HK-2 (cell line): ENCODE data around the gene HACE1.
"Not testable (repeated sequence)": the region's sequence is repeated elsewhere in the genome, so short reads cannot be mapped to it uniquely, and the experiment has no call there.

ENCODE experiments used
- DNase-seq: peaks from one replicate; pipeline ENCODE4 v3.0.0-alpha.2; 2018; ENCODE audit not compliant: unreplicated experiment

Gene HACE1, protein sequence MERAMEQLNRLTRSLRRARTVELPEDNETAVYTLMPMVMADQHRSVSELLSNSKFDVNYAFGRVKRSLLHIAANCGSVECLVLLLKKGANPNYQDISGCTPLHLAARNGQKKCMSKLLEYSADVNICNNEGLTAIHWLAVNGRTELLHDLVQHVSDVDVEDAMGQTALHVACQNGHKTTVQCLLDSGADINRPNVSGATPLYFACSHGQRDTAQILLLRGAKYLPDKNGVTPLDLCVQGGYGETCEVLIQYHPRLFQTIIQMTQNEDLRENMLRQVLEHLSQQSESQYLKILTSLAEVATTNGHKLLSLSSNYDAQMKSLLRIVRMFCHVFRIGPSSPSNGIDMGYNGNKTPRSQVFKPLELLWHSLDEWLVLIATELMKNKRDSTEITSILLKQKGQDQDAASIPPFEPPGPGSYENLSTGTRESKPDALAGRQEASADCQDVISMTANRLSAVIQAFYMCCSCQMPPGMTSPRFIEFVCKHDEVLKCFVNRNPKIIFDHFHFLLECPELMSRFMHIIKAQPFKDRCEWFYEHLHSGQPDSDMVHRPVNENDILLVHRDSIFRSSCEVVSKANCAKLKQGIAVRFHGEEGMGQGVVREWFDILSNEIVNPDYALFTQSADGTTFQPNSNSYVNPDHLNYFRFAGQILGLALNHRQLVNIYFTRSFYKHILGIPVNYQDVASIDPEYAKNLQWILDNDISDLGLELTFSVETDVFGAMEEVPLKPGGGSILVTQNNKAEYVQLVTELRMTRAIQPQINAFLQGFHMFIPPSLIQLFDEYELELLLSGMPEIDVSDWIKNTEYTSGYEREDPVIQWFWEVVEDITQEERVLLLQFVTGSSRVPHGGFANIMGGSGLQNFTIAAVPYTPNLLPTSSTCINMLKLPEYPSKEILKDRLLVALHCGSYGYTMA

GRCh38 chr6:104859225-104860146, at the start of gene HACE1:
TSS of gene HACE1 (minus strand) at chr6:104859919. CDS start at chr6:104859642, 277 bp downstream.
- DNase-seq: peak; percentile 89

DNA sequence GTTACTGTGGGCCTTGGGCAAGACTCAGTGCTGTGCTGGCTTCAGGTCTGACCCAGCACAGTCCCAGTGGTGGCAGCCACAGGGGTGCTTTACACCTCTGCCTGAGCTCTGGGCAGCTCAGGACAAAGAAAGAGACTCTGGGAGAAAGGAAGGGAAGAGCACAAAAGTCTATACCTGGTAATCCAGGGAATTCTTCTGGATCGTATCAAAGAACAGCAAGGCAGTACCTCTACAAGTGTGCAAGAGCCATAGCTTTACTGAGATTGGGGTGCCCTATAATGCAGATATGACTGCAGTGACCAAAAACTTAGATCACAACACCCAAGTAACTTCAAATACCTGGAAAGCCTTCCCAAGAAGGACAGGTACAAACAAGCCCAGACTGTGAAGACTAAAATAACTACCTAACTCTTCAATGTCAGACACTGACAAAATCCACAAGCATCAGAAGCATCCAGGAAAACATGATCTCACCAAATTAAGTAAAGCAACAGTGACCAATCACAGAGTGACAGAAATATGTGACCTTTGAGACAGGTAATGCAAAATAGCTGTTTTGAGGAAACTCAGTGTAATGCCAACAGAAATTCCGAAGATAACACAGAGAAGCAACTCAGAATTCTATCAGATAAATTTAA, 49.3 kb upstream of the HACE1 start:
- DNase-seq: no peak

DNA sequence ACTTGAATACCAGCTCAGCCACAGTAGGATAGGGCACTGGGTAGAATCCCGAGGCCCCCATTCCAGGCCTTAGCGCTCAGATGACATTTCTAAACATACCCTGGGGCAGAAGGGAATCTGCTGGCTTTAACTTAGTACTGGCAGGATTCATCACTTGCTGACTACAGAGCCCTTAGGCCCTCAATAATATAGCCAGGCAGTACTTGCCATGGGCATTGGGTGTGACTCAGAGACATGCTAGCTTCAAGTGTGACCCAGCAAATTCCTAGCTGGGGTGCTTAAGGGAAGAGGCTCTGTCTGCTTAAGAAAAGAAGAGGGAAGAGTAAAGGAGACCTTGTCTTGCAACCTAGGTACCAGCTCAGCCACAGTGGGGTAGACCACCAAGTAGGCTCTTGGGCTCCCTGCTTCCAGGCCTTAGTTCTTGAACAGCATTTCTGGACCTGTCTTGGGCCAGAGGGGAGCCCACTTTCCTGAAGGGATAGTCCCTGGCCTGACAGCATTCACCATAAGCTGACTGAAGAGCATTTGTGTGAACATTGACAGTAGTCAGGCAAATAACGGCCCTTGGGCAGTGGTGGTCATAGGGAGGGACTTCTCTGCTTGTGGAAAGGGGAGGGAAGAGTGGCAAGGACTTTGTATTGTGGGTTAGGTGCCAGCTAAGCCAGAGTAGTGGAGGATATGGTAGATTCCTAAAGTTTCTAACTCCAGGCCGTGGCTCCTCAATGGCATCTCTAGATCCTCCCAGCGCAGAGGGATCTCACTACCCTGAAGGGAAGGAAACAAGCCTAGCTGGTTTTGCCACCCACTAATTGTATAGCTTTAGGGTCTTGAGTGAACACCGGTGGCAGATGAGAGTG, 48.5 kb upstream of the HACE1 start:
- DNase-seq: no peak

DNA sequence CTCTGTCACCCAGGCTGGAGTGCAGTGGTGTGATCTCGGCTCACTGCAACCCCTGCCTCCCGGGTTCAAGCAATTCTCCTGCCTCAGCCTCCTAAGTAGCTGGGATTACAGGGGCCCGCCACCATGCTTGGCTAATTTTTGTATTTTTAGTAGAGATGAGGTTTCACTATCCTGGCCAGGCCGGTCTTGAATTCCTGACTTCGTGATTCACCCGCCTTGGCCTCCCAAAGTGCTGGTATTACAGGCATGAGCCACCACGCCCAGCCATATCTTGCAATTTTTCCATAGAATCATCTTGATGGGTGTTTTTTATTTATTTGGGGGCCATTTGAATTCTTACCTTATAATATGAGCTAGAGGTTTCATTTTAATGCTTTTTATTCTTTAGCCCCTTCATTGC, 39.2 kb upstream of the HACE1 start:
- DNase-seq: not testable (repeated sequence)

GRCh38 chr6:104896914-104897313, 37.2 kb upstream of the HACE1 start:
- no peak for DNase-seq

- no peak for DNase-seq
Measured at GRCh38 chr6:104888066-104888465, 28.3 kb upstream of the HACE1 start.

DNA sequence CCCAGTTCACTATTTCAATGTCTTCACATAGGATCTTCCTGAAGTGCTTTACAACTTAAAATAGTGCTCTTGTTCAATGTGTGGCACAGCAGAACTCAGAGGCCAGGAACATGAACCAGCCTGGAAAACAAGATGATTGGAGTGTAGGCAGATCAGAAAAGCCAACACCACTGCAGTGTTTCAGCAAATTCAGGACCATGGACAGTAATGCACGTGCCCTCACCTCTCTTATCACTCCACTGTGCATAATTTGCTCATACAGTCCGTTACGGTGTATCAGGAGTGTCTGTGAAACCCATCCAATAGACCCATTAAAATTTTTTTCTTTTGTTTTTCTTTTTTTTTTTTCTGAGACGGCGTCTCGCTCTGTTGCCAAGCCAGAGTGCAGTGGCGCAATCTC, 27.6 kb upstream of the HACE1 start:
- DNase-seq: no peak

- no peak for DNase-seq
Measured at GRCh38 chr6:104885518-104886043, 25.9 kb upstream of the HACE1 start.

- no peak for DNase-seq
Measured at GRCh38 chr6:104884867-104885517, 25.3 kb upstream of the HACE1 start.

DNA sequence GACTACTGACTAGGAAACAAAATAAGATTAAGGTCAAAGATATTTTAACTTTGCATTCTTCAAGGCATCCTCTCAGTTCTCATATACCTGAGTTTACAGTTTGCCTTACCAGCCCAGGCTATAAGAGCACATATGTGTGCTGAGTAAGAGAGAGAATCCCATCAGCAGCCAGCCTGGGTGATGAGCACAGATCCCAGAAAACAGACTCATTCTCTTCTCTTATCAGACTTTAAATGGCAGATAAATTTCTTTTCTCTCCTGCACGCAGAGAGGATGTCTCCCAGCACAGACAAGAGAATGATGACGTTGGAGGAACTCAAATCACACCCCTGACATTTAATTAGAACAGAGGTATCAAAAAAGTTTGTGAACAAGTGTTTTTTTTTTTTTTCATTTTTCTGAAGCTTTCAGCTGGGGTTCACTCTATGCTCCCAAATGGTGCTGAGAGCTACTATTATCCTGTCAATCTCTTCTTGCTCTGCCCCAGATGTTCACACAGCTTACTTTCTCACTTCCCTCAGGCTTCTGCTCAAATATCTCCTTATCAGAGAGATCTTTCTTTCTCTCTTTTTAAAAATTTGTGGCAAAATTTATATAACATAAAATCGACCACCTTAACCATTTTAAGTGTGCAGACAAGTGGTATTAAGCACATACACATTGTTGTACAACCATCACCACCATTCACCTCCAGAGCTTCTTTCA, 22.4 kb upstream of the HACE1 start:
- DNase-seq: no peak

DNA sequence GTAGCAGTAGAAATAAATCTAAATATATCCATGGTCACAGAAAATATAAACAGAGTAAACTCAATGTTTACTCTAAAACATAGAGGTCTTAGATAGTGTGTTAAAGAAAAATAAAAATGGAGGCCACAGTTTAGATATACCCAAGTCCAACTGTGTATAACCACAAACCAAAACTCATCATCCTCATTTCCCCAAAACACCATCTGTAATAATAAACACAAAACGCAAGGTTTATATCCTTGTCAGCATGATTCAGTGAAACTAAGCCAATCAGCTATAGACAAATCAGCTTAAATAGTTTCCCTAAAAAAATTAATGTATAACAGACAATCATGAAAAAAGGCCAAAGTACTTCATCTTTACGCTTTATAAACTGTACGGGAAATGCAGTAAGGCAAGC, 2.7 kb upstream of the HACE1 start:
- no peak for DNase-seq

DNA sequence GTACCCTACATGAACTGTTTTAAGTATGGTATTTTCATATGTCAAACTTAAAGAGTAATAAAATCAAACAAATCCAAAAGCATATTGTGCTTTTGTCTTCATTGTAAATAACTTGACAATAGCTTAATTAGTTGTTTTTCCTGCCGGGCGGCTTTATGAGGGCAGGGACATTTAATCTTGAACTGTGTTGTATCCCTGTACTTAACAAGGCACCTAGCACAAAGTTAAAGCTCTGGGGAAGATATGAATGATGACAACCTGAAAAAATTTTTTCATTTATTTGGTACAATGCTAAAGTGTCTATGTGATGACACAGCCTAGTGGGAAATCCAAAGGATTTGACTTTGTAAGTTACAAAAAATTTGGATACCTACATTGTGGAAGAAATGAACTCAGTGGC, 502 bp upstream of the HACE1 start:
- no peak for DNase-seq

DNA sequence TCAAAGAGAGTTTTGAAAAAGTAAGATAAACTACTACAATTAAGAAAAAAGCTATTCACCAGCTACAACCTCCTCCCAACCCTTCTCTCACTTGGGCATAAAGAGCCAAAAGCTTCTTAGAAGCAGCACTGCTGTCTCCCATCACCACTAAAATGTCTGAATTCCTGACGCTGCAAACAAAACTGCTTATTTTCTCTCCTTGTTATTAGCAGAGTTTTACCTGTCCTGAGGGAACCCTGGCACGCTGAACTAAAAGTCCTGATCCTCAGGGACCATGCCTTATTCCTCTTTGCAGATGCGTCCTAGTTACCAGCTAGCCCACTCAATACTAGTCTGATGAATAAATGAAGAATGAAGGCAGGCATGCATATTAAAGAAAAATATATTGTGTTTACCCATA, 1.1 kb downstream of the HACE1 start:
- no peak for DNase-seq

GRCh38 chr6:104855507-104855906, 4.2 kb downstream of the HACE1 start:
- DNase-seq: no peak

- not testable (repeated sequence) for DNase-seq
Measured at GRCh38 chr6:104847721-104848120, 12.0 kb downstream of the HACE1 start.

GRCh38 chr6:104843229-104843628, 16.5 kb downstream of the HACE1 start:
- no peak for DNase-seq

GRCh38 chr6:104837158-104837557, 22.6 kb downstream of the HACE1 start:
- DNase-seq: no peak

GRCh38 chr6:104836479-104837020, 23.2 kb downstream of the HACE1 start:
- DNase-seq: not testable (repeated sequence)

GRCh38 chr6:104835782-104836181, 23.9 kb downstream of the HACE1 start:
- DNase-seq: no peak
